ENCODE measurements around the gene ZDHHC14.

GRCh38 chr6:157376241-157376640 lies 4.7 kb upstream of the ZDHHC14 start:
- TF ChIP-seq CTCF (conservative IDR thresholded peaks at IDR 0.05; ENCODE audit: low read depth, low read length): no peak
- TF ChIP-seq EZH2 (IDR thresholded peaks at IDR 0.05; ENCODE audit: borderline replicate concordance, low read depth, low read length, poor library complexity, severe bottlenecking): no peak

All from A673 (cell line).